GM12878 (cell line): ENCODE measurements around the gene IL18. TPM values are rescaled to one million over a fixed set of nuclear protein-coding genes. Genes with fewer than 3 reads are reported as not detected.

Experiments
- ATAC-seq: fragments of 200-7000 bp; cut with Tn5 transposase; 3 replicates; pipeline ENCODE4 v1.9.1; 2020; ENCODE audit warnings: mild to moderate bottlenecking, moderate library complexity
- BruUV-seq: library from RNA; stranded (reverse); fragments of 400-500 nt; replicated peaks from 2 replicates; lab custom pipeline; 2021; lab: Mats Ljungman, UMichigan
- CTCF ChIA-PET: fragments of 300-600 bp; sonication (Branson Sonifier 250); formaldehyde crosslinking; extraction: SDS; loops from one replicate; lab custom pipeline; 2021; ENCODE audit warnings: inconsistent platforms; lab: Yijun Ruan, JAX
- POLR2A ChIA-PET: fragments of 350-600 bp; formaldehyde crosslinking; extraction: SDS; loops from one replicate; lab custom pipeline; 2021; ENCODE audit warnings: inconsistent platforms; lab: Charles Lee
- RAD21 ChIA-PET: fragments of 300-600 bp; sonication (Branson Sonifier 250); formaldehyde crosslinking; loops from one replicate; lab custom pipeline; 2023; ENCODE audit warnings: antibody characterized with exemption; ENCODE audit not compliant: unreplicated experiment; lab: Charles Lee
- SMC1A ChIA-PET: fragments of 300-600 bp; sonication (Branson Sonifier 250); formaldehyde crosslinking; loops from one replicate; lab custom pipeline; 2023; ENCODE audit not compliant: unreplicated experiment, uncharacterized antibody; lab: Charles Lee
- DNase-seq: peaks from one replicate; pipeline ENCODE4 v3.0.0-alpha.2; 2011; ENCODE audit warnings: low read depth, low spot score
- FAIRE-seq: peaks from 3 replicates; lab custom pipeline; 2011; peaks lifted over from hg19 to GRCh38; lab: Jason Lieb, UNC
- H2AFZ ChIP-seq: 2 replicates; pipeline ENCODE4 v1.6.0; 2011; ENCODE audit warnings: low read depth, low read length, control low read depth; ENCODE audit not compliant: control insufficient read depth
- H3K27ac ChIP-seq: 2 replicates; pipeline ENCODE4 v1.5.1; 2011; ENCODE audit warnings: control low read depth; ENCODE audit not compliant: control insufficient read depth, insufficient read depth
- H3K27me3 ChIP-seq, 2 experiments: replicated peaks in 1 of 2; 2 replicates each; pipeline versions ENCODE4 v1.6.0 to v1.6.1; 2011; ENCODE audit warnings: low read length in 1 of 2; ENCODE audit not compliant: control insufficient read depth in 2 of 2, insufficient read depth in 2 of 2
- H3K36me3 ChIP-seq, 2 experiments: 2 replicates each; pipeline ENCODE4 v1.5.1; 2011; ENCODE audit warnings: low read length in 1 of 2; ENCODE audit not compliant: control insufficient read depth in 2 of 2, insufficient read depth in 2 of 2
- H3K4me1 ChIP-seq: 2 replicates; pipeline ENCODE4 v1.6.1; 2011; ENCODE audit warnings: mild to moderate bottlenecking, low read length, moderate library complexity, mixed read lengths; ENCODE audit not compliant: control insufficient read depth, insufficient read depth
- H3K4me2 ChIP-seq: 2 replicates; pipeline ENCODE4 v1.6.0; 2011; ENCODE audit warnings: control low read depth; ENCODE audit not compliant: control insufficient read depth, insufficient read depth
- H3K4me3 ChIP-seq: fragments of 200-600 bp; sonication (generic); 2 replicates; pipeline ENCODE4 v1.5.1; 2016
- H3K79me2 ChIP-seq: 2 replicates; pipeline ENCODE4 v1.6.0; 2011; ENCODE audit warnings: low read length; ENCODE audit not compliant: control insufficient read depth, insufficient read depth
- H3K9ac ChIP-seq: 2 replicates; pipeline ENCODE4 v1.8.0; 2011; ENCODE audit warnings: low read length, control low read depth, mixed read lengths; ENCODE audit not compliant: control insufficient read depth, insufficient read depth
- H3K9me3 ChIP-seq: replicated peaks from 3 replicates; pipeline ENCODE4 v1.5.1; 2011; ENCODE audit warnings: mild to moderate bottlenecking, low read length; ENCODE audit not compliant: control insufficient read depth, insufficient read depth
- H4K20me1 ChIP-seq: 2 replicates; pipeline ENCODE4 v1.6.0; 2011; ENCODE audit not compliant: control insufficient read depth, insufficient read depth
- CBFB ChIP-seq: IDR thresholded peaks from 2 replicates; pipeline ENCODE4 v1.6.1; 2016; ENCODE audit warnings: antibody characterized with exemption, low read depth
- CEBPB ChIP-seq, 2 experiments: fragments of 150-350 bp in 1 of 2; IDR thresholded peaks; 2 replicates each; pipeline ENCODE4 v1.6.1; 2012 to 2014; ENCODE audit warnings: low read depth in 2 of 2, low read length in 2 of 2, borderline replicate concordance in 1 of 2, inconsistent platforms in 1 of 2
- CHD2 ChIP-seq: IDR thresholded peaks from 2 replicates; pipeline ENCODE4 v1.6.1; 2011; ENCODE audit warnings: low read depth, low read length, improper control_type of control experiment, borderline replicate concordance
- E4F1 ChIP-seq: fragments of 450-650 bp; IDR thresholded peaks from 2 replicates; pipeline ENCODE4 v1.6.1; 2018; ENCODE audit warnings: borderline replicate concordance, mild to moderate bottlenecking; ENCODE audit not compliant: partially characterized antibody
- ESRRA ChIP-seq: IDR thresholded peaks from 2 replicates; pipeline ENCODE4 v1.6.1; 2012; ENCODE audit warnings: mild to moderate bottlenecking, low read length, improper control_type of control experiment
- EZH2 ChIP-seq: IDR thresholded peaks from 2 replicates; pipeline ENCODE4 v1.6.1; 2012; ENCODE audit warnings: low read depth, mild to moderate bottlenecking, control low read depth, inconsistent platforms, low read length, borderline replicate concordance; ENCODE audit not compliant: control insufficient read depth
- HDGF ChIP-seq: fragments of 450-650 bp; IDR thresholded peaks from 2 replicates; pipeline ENCODE4 v1.6.1; 2016; ENCODE audit warnings: antibody characterized with exemption
- JUNB ChIP-seq: IDR thresholded peaks from 2 replicates; pipeline ENCODE4 v1.6.1; 2016; ENCODE audit warnings: antibody characterized with exemption, mild to moderate bottlenecking
- MEF2A ChIP-seq: IDR thresholded peaks from 2 replicates; pipeline ENCODE4 v1.6.1; 2011; ENCODE audit warnings: low read depth, mild to moderate bottlenecking, low read length, moderate library complexity; ENCODE audit not compliant: insufficient read depth
- NR2F1 ChIP-seq: fragments of 450-650 bp; conservative IDR thresholded peaks from 2 replicates; pipeline ENCODE4 v1.6.1; 2017; ENCODE audit warnings: mild to moderate bottlenecking
- POLR2AphosphoS5 ChIP-seq: IDR thresholded peaks from 2 replicates; pipeline ENCODE4 v1.6.1; 2011; ENCODE audit warnings: mild to moderate bottlenecking, low read length, inconsistent platforms
- RBBP5 ChIP-seq: fragments of 200-600 bp; sonication (generic); conservative IDR thresholded peaks from 2 replicates; pipeline ENCODE4 v1.6.1; 2016
- RELB ChIP-seq: fragments of 450-650 bp; IDR thresholded peaks from 2 replicates; pipeline ENCODE4 v1.6.1; 2017; ENCODE audit warnings: low read depth, mild to moderate bottlenecking, moderate library complexity
- RUNX3 ChIP-seq: IDR thresholded peaks from 2 replicates; pipeline ENCODE4 v1.6.1; 2012; ENCODE audit warnings: low read length, inconsistent platforms
- SP1 ChIP-seq: IDR thresholded peaks from one replicate; pipeline ENCODE4 v1.6.1; 2011; ENCODE audit warnings: low read depth, low read length
- SREBF2 ChIP-seq: IDR thresholded peaks from 2 replicates; pipeline ENCODE4 v1.6.1; 2012; ENCODE audit warnings: mild to moderate bottlenecking, low read length
- STAT3 ChIP-seq: IDR thresholded peaks from 2 replicates; pipeline ENCODE4 v1.6.1; 2011; ENCODE audit warnings: low read depth, low read length, improper control_type of control experiment
- SUPT20H ChIP-seq: IDR thresholded peaks from 2 replicates; pipeline ENCODE4 v1.6.1; 2011; ENCODE audit warnings: low read depth, mild to moderate bottlenecking, low read length, moderate library complexity, borderline replicate concordance; ENCODE audit not compliant: control insufficient read depth
- ZNF207 ChIP-seq: fragments of 450-650 bp; IDR thresholded peaks from 2 replicates; pipeline ENCODE4 v1.6.1; 2014; ENCODE audit warnings: antibody characterized with exemption, mild to moderate bottlenecking, borderline replicate concordance
- ZSCAN29 ChIP-seq: fragments of 450-650 bp; IDR thresholded peaks from 2 replicates; pipeline ENCODE4 v1.6.1; 2017; ENCODE audit warnings: mild to moderate bottlenecking, moderate library complexity
- WGBS: methylation state at CpG from one replicate; pipeline ENCODE4 v1.1.6; 2016; ENCODE audit warnings: low lambda C conversion rate; ENCODE audit not compliant: insufficient replicate concordance, insufficient coverage; ENCODE audit errors: missing lambda C conversion rate; 5-methylcytosine and 5-hydroxymethylcytosine counted together
- in situ Hi-C: fragments of 300-500 bp; cut with MboI; formaldehyde crosslinking; loops from 9 replicates; pipeline ENCODE4 v1.14.3; 2018; ENCODE audit warnings: mixed read lengths
- intact Hi-C: fragments of 100-400 bp; cut with micrococcal nuclease; formaldehyde crosslinking; loops from one replicate; pipeline ENCODE4 v1.14.2; 2022; ENCODE audit not compliant: unreplicated experiment
- polyA plus RNA-seq, 11 experiments: library from polyadenylated mRNA; depleted of rRNA in 4 of 11; unstranded in 6 of 11; stranded (reverse) in 5 of 11; fragments of >200 nt; fragmentation: Nextera tagmentation in 4 of 11; fragmentation: Illumina TruSeq in 1 of 11; extraction: Ambion mirVana in 4 of 11; extraction: Trizol in 1 of 11; gene quantifications; 1 replicate in 1 of 11; 2 replicates in 10 of 11; pipeline versions ENCODE4 v1.2.1 to v1.2.3, GENCODE V29; 2011 to 2016; ENCODE audit warnings: inconsistent platforms in 2 of 11, missing spikeins in 2 of 11, low read depth in 1 of 11
- total RNA-seq, 4 experiments: library from RNA; depleted of rRNA in 3 of 4; stranded (reverse); fragments of >200 nt in 3 of 4; fragmentation: Illumina TruSeq in 1 of 4; extraction: Trizol in 1 of 4; gene quantifications; 2 replicates each; pipeline versions ENCODE4 v1.2.1 to v1.2.3, GENCODE V29; 2013 to 2021

The IL18 gene
- total and polyA plus RNA-seq, 10 of the 15 experiments (the other 5 are each of a cell fraction or from before 2014, with no cell fraction given), result 0.12 to 0.42 (median 0.24) TPM

GRCh38 chr11:112100462-112100861, 63.4 kb downstream of the IL18 start:
- TF ChIP-seq STAT3 (no peak), CHD2 (no peak), SUPT20H (no peak), MEF2A (no peak), RBBP5 (no peak), EZH2 (no peak), SREBF2 (no peak), NR2F1 (no peak), E4F1 (no peak), RUNX3 (no peak), POLR2AphosphoS5 (no peak), ESRRA (no peak), HDGF (no peak), ZSCAN29 (no peak), CEBPB (IDR thresholded peaks at IDR 0.05; ENCODE audit: borderline replicate concordance in 1 of 2, low read depth in 2 of 2, low read length in 2 of 2) (no peak), ZNF207 (no peak), RELB (no peak), JUNB (no peak), CBFB (no peak), SP1 (no peak)
- no peak for DNase-seq
- Histone ChIP-seq H3K4me2 (no peak overlapping the region), H3K36me3 (no peaks in the 10 kb centered on the region; a peak in 2 of 4 replicates), H3K9me3 (no peaks in the 10 kb centered on the region), H4K20me1 (no peaks in the 10 kb centered on the region), H2AFZ (no peak overlapping the region), H3K4me1 (no peaks in the 10 kb centered on the region), H3K79me2 (no peaks in the 10 kb centered on the region), H3K27me3 (no peaks in the 10 kb centered on the region), H3K27ac (no peak overlapping the region), H3K4me3 (no peak overlapping the region), H3K9ac (no peak overlapping the region)
- POLR2A ChIA-PET, result interaction anchor here (0.6 to 0.7 kb wide), 3 partner anchors 9 to 217 kb away, joined by 4 read pairs; no protein-coding TSS in a partner anchor
- CTCF ChIA-PET, result interaction anchor here (1.0 kb wide), 1 partner anchor 13 kb away, joined by 4 read pairs; no protein-coding TSS in a partner anchor
- SMC1A ChIA-PET, result interaction anchor here (2.4 kb wide), 1 partner anchor 13 kb away, joined by 7 read pairs; no protein-coding TSS in a partner anchor
- FAIRE-seq, result no peak
- WGBS, result 19% methylated on average over 2 of the region's 2 CpGs
- in situ Hi-C loops (no loop called here), intact Hi-C loops (no loop called here)
- no peak for ATAC-seq
- no TSS peak for BruUV-seq
- RAD21 ChIA-PET, result no interaction called here
